Neural progenitor cell (in vitro differentiated cells): ENCODE data around the gene KIF26B.

Experiments used
- EZH2 ChIP-seq: fragments of 200-600 bp; sonication (generic); IDR thresholded peaks from 2 replicates; pipeline ENCODE4 v1.6.1; 2017; ENCODE audit warnings: antibody characterized with exemption, mild to moderate bottlenecking, moderate library complexity
- EZH2phosphoT487 ChIP-seq: fragments of 200-600 bp; sonication (generic); IDR thresholded peaks from 2 replicates; pipeline ENCODE4 v1.6.1; 2017; ENCODE audit warnings: antibody characterized with exemption
- TF ChIP-seq, protein P1 (sequence below): fragments of 200-600 bp; sonication (generic); IDR thresholded peaks from 2 replicates; pipeline ENCODE4 v1.5.1; 2017; ENCODE audit warnings: antibody characterized with exemption, mild to moderate bottlenecking

DNA sequence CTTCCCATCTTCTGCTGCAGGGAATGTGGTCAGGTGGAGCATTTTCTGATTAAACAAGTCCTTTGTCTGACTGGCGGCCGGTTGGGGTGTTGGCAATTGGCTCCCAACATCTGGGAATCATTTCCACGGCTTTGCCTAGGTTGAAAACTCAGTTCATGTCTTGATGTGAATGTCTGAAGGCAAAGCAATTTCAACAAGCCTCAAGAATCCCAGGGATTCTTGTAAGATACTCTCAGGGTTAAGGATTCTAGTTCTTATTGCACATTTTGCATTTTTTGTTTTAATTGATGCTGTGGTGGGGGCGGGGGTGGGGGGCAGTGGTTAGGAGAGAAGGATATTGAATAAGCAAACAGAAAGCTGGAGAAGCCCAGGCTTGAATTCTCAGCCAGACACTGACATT, 273.9 kb downstream of the KIF26B start:
- TF ChIP-seq, protein P1, sequence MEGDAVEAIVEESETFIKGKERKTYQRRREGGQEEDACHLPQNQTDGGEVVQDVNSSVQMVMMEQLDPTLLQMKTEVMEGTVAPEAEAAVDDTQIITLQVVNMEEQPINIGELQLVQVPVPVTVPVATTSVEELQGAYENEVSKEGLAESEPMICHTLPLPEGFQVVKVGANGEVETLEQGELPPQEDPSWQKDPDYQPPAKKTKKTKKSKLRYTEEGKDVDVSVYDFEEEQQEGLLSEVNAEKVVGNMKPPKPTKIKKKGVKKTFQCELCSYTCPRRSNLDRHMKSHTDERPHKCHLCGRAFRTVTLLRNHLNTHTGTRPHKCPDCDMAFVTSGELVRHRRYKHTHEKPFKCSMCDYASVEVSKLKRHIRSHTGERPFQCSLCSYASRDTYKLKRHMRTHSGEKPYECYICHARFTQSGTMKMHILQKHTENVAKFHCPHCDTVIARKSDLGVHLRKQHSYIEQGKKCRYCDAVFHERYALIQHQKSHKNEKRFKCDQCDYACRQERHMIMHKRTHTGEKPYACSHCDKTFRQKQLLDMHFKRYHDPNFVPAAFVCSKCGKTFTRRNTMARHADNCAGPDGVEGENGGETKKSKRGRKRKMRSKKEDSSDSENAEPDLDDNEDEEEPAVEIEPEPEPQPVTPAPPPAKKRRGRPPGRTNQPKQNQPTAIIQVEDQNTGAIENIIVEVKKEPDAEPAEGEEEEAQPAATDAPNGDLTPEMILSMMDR: no peak
- TF ChIP-seq EZH2 (no peak), EZH2phosphoT487 (no peak)
